Activated naive CD8-positive, alpha-beta T cell (primary cell): ENCODE data around the gene PPM1H.
"Not testable (repeated sequence)": the region's sequence is repeated elsewhere in the genome, so short reads cannot be mapped to it uniquely, and the experiment has no call there.

Experiments used
- H3K27ac Mint-ChIP-seq: one replicate; pipeline ENCODE4 v1.8.0; 2021; ENCODE audit warnings: mixed read lengths
- H3K27me3 Mint-ChIP-seq: one replicate; pipeline ENCODE4 v1.8.0; 2021; ENCODE audit warnings: mixed read lengths
- H3K36me3 Mint-ChIP-seq: one replicate; pipeline ENCODE4 v1.8.0; 2021; ENCODE audit warnings: mixed read lengths
- H3K4me1 Mint-ChIP-seq: one replicate; pipeline ENCODE4 v1.8.0; 2021; ENCODE audit warnings: low read depth, mixed read lengths
- H3K4me3 Mint-ChIP-seq: one replicate; pipeline ENCODE4 v1.8.0; 2021; ENCODE audit warnings: mild to moderate bottlenecking, mixed read lengths
- H3K9me3 Mint-ChIP-seq: one replicate; pipeline ENCODE4 v1.8.0; 2021; ENCODE audit warnings: low read depth, mixed read lengths

Gene PPM1H

GRCh38 chr12:62679608-62680007 lies 255.3 kb downstream of the PPM1H start:
- H3K27me3 Mint-ChIP-seq = peaks cover 7% of the 10 kb centered on the region
- no peaks in the 10 kb centered on the region for H3K9me3 Mint-ChIP-seq
- no peak overlapping the region for H3K4me3 Mint-ChIP-seq
- H3K27ac Mint-ChIP-seq = no peak overlapping the region
- no peaks in the 10 kb centered on the region for H3K4me1 Mint-ChIP-seq
- peaks cover 2% of the 10 kb centered on the region for H3K36me3 Mint-ChIP-seq

DNA sequence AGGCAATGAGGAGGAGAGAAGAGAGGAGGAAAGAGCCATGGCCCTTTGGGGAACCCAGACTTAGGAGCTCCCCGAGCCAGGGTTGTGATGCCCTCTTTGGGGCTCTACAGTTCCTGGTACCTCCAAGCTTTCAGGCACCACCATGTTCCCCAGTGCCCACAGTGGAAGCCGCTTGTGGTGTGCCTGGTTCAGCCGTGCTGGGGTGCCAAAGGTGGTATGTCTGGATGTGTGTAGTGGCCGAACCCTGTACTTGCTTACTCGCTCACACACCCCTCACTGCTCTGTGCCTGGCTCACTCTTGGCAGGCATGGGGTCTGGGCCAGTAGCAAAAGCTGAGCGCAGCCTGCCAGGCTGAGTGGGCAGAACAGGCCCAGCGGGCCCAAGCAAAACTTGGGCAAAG lies 257.6 kb downstream of the PPM1H start:
- Mint-ChIP-seq H3K27me3 (peaks cover 7% of the 10 kb centered on the region), H3K9me3 (no peaks in the 10 kb centered on the region), H3K36me3 (peaks cover 2% of the 10 kb centered on the region), H3K4me3 (no peak overlapping the region), H3K27ac (no peak overlapping the region), H3K4me1 (no peaks in the 10 kb centered on the region)

DNA sequence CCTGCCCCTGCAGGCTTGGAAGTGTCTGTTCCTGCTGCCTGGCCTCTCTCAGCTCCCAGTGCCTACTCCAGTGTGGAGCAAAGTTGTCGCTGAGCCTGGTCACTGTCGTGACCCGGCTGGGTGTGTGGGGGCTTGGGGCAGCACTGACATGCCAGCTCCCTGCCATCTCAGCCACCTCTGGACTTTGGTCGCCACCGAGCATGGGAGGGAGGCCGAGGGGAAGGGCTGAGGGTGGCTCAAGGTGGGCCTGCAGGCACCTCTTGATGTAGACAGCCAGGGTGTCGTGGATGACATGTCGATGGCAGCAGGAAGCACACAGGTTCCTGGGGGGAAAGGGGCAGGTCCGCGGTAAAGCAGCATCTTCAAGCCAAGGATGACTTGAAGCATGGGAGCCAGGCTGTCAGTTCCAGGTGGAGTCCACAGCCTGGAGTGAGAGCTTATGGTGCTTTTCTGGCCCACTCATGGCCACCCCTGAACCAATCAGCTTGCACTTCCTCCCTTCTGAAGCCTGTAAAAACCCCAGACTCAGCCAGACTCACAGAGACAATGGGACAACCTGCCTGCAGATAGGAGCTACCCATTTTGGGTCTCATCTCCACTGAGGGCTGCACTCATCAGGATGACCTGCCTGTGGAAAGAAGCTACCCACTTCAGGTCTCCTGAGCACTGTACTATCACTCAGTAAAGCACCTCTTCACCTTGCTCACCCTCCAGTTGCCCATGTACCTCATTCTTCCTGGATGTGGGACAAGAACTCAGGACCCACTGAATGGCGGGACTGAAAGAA lies 258.2 kb downstream of the PPM1H start:
- Mint-ChIP-seq H3K9me3 (no peaks in the 10 kb centered on the region), H3K27ac (no peak overlapping the region), H3K27me3 (peaks cover 7% of the 10 kb centered on the region), H3K4me1 (no peaks in the 10 kb centered on the region), H3K4me3 (no peak overlapping the region), H3K36me3 (peaks cover 2% of the 10 kb centered on the region)

DNA sequence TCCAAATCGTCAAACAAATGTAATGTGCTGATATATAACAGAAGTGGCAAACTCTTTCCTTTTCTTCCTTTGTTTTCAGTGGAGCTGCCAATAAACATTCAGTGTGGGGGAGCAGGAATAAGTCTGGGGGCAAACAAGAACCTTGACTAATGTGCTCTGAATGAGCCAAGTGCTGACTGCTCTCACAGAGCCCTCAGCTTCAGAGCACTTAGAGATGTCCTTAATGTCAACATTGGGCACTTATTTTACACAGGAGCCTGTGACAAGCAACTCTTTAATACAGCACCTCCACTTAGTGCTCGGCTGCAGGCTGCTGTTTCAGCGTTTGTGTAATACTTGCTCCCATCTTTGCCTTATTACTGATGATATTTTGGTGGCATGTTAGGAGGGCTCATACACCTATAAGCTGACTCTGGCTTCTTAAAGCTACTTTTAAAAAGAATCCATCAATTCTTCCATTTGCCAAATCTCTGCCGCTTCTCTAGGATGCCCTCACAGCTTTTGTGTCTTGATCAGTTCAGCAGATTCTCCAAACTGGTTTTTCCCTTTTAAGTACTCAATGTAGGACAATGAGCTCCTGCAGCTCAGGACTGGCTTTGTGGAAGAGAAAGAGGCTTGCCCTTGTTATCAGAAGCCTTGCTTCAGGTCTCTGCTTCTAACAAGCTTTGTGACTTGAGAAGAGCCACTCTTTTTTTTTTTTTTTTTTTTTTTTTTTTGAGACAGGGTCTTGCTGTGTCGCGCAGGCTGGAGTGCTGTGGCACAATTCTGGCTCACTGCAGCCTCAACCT lies 261.7 kb downstream of the PPM1H start:
- Mint-ChIP-seq H3K4me1 (no peaks in the 10 kb centered on the region), H3K9me3 (no peaks in the 10 kb centered on the region), H3K4me3 (no peak overlapping the region), H3K27ac (no peak overlapping the region), H3K27me3 (no peaks in the 10 kb centered on the region), H3K36me3 (no peaks in the 10 kb centered on the region)

GRCh38 chr12:62670986-62671720 lies 263.8 kb downstream of the PPM1H start:
- Mint-ChIP-seq H3K4me1 (no peaks in the 10 kb centered on the region), H3K27ac (no peak overlapping the region), H3K36me3 (no peaks in the 10 kb centered on the region), H3K9me3 (no peaks in the 10 kb centered on the region), H3K27me3 (no peaks in the 10 kb centered on the region), H3K4me3 (no peak overlapping the region)

DNA sequence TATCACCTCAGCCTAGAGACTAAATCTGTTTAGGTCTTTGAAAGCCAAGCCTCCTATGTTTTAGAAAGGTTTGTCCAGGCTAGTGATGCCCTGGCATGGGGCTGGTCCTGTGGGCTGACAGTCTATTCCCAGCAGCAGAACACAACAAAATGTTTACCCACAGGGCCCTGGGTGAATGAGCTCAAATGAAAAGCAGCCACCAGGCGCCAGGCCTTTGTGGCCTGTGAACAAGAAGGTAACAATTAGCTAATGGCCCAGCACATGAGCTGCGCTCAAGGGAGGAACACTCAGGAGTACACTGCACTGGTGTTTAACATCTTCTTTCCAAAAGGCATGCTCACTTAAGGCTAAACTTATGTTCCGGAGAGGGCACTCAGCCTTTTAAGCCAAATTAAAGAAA lies 266.2 kb downstream of the PPM1H start:
- Mint-ChIP-seq H3K27me3 (no peaks in the 10 kb centered on the region), H3K4me3 (no peak overlapping the region), H3K36me3 (no peaks in the 10 kb centered on the region)

DNA sequence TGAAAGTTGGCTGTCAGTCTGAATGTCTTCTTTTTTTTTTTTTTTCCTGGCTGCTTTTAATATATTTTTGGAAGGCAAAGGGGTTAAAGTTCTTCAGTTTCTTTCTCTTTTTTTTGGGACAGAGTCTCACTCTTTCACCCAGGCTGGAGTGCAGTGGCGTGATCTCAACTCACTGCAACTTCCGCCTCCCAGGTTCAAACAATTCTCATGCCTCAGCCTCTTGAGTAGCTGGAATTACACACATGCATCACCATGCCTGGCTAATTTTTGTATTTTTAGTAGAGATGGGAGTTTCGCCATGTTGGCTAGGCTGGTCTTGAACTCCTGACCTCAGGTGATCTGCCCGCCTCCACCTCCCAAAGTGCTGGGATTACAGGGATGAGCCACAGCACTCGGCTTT lies 270.0 kb downstream of the PPM1H start:
- H3K9me3 Mint-ChIP-seq, H3K27ac Mint-ChIP-seq, H3K27me3 Mint-ChIP-seq, H3K36me3 Mint-ChIP-seq, H3K4me1 Mint-ChIP-seq, H3K4me3 Mint-ChIP-seq: not testable (repeated sequence)

More for the DNA sequence above, 266.2 kb downstream of the PPM1H start:
- no peak overlapping the region for H3K27ac Mint-ChIP-seq
- H3K9me3 Mint-ChIP-seq = no peaks in the 10 kb centered on the region
- H3K4me1 Mint-ChIP-seq = no peaks in the 10 kb centered on the region

DNA sequence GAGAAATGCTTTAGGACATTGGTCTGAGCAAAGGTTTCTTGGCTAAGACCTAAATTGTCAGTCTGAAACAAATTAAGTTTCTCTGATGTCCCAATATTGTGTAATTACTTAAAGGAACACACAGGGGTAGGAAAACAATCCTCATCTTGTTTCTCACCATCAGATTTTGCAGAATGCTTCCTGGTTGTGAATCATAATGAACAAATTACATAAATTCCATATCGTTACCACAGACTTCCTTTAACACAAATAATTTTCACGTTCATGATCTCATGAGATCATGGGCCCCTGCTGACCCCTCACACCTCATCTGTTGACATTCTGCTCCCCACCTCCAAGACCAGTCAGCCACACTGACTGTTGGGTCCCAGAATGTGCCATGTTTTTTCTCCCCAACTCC lies 274.2 kb downstream of the PPM1H start:
- Mint-ChIP-seq H3K4me3 (no peak overlapping the region), H3K4me1 (no peaks in the 10 kb centered on the region)

GRCh38 chr12:62659453-62660295 lies 275.3 kb downstream of the PPM1H start:
- no peaks in the 10 kb centered on the region for H3K36me3 Mint-ChIP-seq
- H3K4me1 Mint-ChIP-seq = peaks cover 2% of the 10 kb centered on the region
- no peak overlapping the region for H3K27ac Mint-ChIP-seq
- no peak overlapping the region for H3K4me3 Mint-ChIP-seq
- no peaks in the 10 kb centered on the region for H3K9me3 Mint-ChIP-seq
- no peaks in the 10 kb centered on the region for H3K27me3 Mint-ChIP-seq

More for the DNA sequence above, 274.2 kb downstream of the PPM1H start:
- Mint-ChIP-seq H3K27ac (no peak overlapping the region), H3K36me3 (no peaks in the 10 kb centered on the region), H3K9me3 (no peaks in the 10 kb centered on the region), H3K27me3 (no peaks in the 10 kb centered on the region)

GRCh38 chr12:62658910-62659309 lies 276.0 kb downstream of the PPM1H start:
- H3K36me3 Mint-ChIP-seq = no peaks in the 10 kb centered on the region
- no peak overlapping the region for H3K4me3 Mint-ChIP-seq
- peaks cover 5% of the 10 kb centered on the region for H3K4me1 Mint-ChIP-seq
- no peak overlapping the region for H3K27ac Mint-ChIP-seq
- H3K9me3 Mint-ChIP-seq = no peaks in the 10 kb centered on the region
- no peaks in the 10 kb centered on the region for H3K27me3 Mint-ChIP-seq

DNA sequence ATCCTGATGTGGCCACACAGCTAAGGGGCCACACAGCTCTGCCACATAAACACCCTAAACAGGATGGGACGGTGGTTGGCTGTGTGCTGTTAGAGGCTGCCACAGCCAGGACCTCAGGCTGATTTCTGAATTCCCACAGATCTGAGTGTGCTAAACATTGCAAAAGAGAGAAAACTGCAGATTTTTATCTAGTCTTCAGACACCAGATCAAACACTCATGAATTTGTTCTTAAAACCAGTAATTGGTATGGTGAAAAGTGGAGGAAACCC lies 277.7 kb downstream of the PPM1H start:
- peaks cover 2% of the 10 kb centered on the region for H3K36me3 Mint-ChIP-seq
- H3K9me3 Mint-ChIP-seq = no peaks in the 10 kb centered on the region
- H3K27me3 Mint-ChIP-seq = no peaks in the 10 kb centered on the region
- no peak overlapping the region for H3K4me3 Mint-ChIP-seq
- H3K4me1 Mint-ChIP-seq = peaks cover 5% of the 10 kb centered on the region
- H3K27ac Mint-ChIP-seq = no peak overlapping the region

GRCh38 chr12:62656591-62657362 lies 278.2 kb downstream of the PPM1H start:
- H3K9me3 Mint-ChIP-seq = no peaks in the 10 kb centered on the region
- H3K36me3 Mint-ChIP-seq = peaks cover 2% of the 10 kb centered on the region
- H3K4me1 Mint-ChIP-seq = peaks cover 5% of the 10 kb centered on the region
- H3K27ac Mint-ChIP-seq = no peak overlapping the region
- H3K27me3 Mint-ChIP-seq = no peaks in the 10 kb centered on the region
- no peak overlapping the region for H3K4me3 Mint-ChIP-seq

- Mint-ChIP-seq H3K4me1 (peaks cover 5% of the 10 kb centered on the region), H3K27me3 (no peaks in the 10 kb centered on the region), H3K4me3 (no peak overlapping the region), H3K36me3 (peaks cover 2% of the 10 kb centered on the region), H3K9me3 (no peaks in the 10 kb centered on the region), H3K27ac (no peak overlapping the region)
Observed at GRCh38 chr12:62655666-62656151, 279.2 kb downstream of the PPM1H start.
